HepG2 (cell line): ENCODE results near the gene KCNK15. TPM values are rescaled to one million over a fixed set of nuclear protein-coding genes. Genes with fewer than 3 reads are reported as not detected.

Experiments
- ATAC-seq: fragments of 200-7000 bp; cut with Tn5 transposase; 3 replicates; pipeline ENCODE4 v1.9.1; 2020; ENCODE audit warnings: mild to moderate bottlenecking, moderate library complexity
- BruUV-seq: library from RNA; stranded (reverse); fragments of 400-500 nt; replicated peaks from 2 replicates; lab custom pipeline; 2021; lab: Mats Ljungman, UMichigan
- CTCF ChIA-PET: fragments of 300-600 bp; formaldehyde crosslinking; extraction: SDS; loops from one replicate; lab custom pipeline; 2021; ENCODE audit warnings: low total read pairs, inconsistent platforms, low intra/inter-chr PET ratio; lab: Yijun Ruan, JAX
- POLR2A ChIA-PET: fragments of 350-600 bp; sonication (Branson Sonifier 250); formaldehyde crosslinking; loops from one replicate; lab custom pipeline; 2020; ENCODE audit warnings: antibody characterized with exemption, inconsistent platforms; lab: Yijun Ruan, JAX
- DNase-seq: peaks from one replicate; pipeline ENCODE4 v3.0.0-alpha.2; 2015; ENCODE audit warnings: low spot score
- FAIRE-seq: peaks from 3 replicates; lab custom pipeline; 2011; peaks lifted over from hg19 to GRCh38; lab: Jason Lieb, UNC
- H2AFZ ChIP-seq: one replicate; pipeline ENCODE4 v1.6.1; 2011; ENCODE audit warnings: low read length, inconsistent platforms
- H3K27ac ChIP-seq: fragments of 300-600 bp; 3 replicates; pipeline ENCODE4 v1.8.0; 2011; ENCODE audit warnings: mixed run types, mild to moderate bottlenecking, mixed read lengths, low read length, inconsistent platforms; ENCODE audit not compliant: insufficient read depth; ENCODE audit errors: extremely low read length
- H3K27me3 ChIP-seq, 2 experiments: fragments of 200-600 bp in 1 of 2; 2 replicates in 1 of 2; 3 replicates in 1 of 2; pipeline versions ENCODE4 v1.6.0 to v1.8.0; 2011; ENCODE audit warnings: low read length in 2 of 2, mild to moderate bottlenecking in 2 of 2, moderate library complexity in 2 of 2, inconsistent platforms in 1 of 2; ENCODE audit not compliant: insufficient read depth in 2 of 2, control insufficient read depth in 1 of 2
- H3K36me3 ChIP-seq, 2 experiments: fragments of 200-600 bp in 1 of 2; replicated peaks in 1 of 2; 2 replicates in 1 of 2; 3 replicates in 1 of 2; pipeline versions ENCODE4 v1.5.1 to v1.8.0; 2011; ENCODE audit warnings: low read length in 2 of 2, inconsistent platforms in 1 of 2; ENCODE audit not compliant: insufficient read depth in 2 of 2, control insufficient read depth in 1 of 2
- H3K4me1 ChIP-seq: 2 replicates; pipeline ENCODE4 v1.5.1; 2012; ENCODE audit warnings: low read length, inconsistent platforms; ENCODE audit not compliant: insufficient read depth
- H3K4me2 ChIP-seq: 2 replicates; pipeline ENCODE4 v1.6.0; 2011; ENCODE audit warnings: low read depth, low read length, inconsistent platforms
- H3K4me3 ChIP-seq, 3 experiments: fragments of 200-600 bp in 1 of 3; sonication (generic), shearing (Covaris generic) in 1 of 3; replicated peaks in 1 of 3; 2 replicates each; pipeline ENCODE4 v1.5.1; 2011 to 2016; ENCODE audit warnings: low read length in 3 of 3, inconsistent platforms in 2 of 3, low read depth in 2 of 3, mild to moderate bottlenecking in 2 of 3, control low read depth in 1 of 3, mixed read lengths in 1 of 3; ENCODE audit not compliant: insufficient read depth in 1 of 3
- H3K79me2 ChIP-seq: one replicate; pipeline ENCODE4 v1.6.1; 2011; ENCODE audit warnings: low read length, inconsistent platforms; ENCODE audit not compliant: insufficient read depth
- H3K9ac ChIP-seq: 2 replicates; pipeline ENCODE4 v1.6.0; 2011; ENCODE audit warnings: mild to moderate bottlenecking, low read depth, low read length, inconsistent platforms; ENCODE audit not compliant: insufficient read depth
- H3K9me3 ChIP-seq: 2 replicates; pipeline ENCODE4 v1.5.1; 2012; ENCODE audit warnings: mild to moderate bottlenecking, low read length
- H4K20me1 ChIP-seq: 2 replicates; pipeline ENCODE4 v1.6.0; 2011; ENCODE audit warnings: inconsistent platforms, mild to moderate bottlenecking, low read length, moderate library complexity; ENCODE audit not compliant: insufficient read depth
- ARNT ChIP-seq: fragments of 450-650 bp; IDR thresholded peaks from 2 replicates; pipeline ENCODE4 v1.6.1; 2017
- SMYD3 ChIP-seq: sonication (generic); formaldehyde crosslinking; IDR thresholded peaks from 2 replicates; pipeline ENCODE4 v1.8.1; 2023; ENCODE audit warnings: mild to moderate bottlenecking, missing genetic modification reagents
- ZBTB42 ChIP-seq: sonication (generic); formaldehyde crosslinking; IDR thresholded peaks from 2 replicates; pipeline ENCODE4 v1.5.0; 2020; ENCODE audit warnings: mild to moderate bottlenecking, missing genetic modification reagents
- ZNF260 ChIP-seq: sonication (generic); formaldehyde crosslinking; IDR thresholded peaks from 2 replicates; pipeline ENCODE4 v1.4.0; 2020; ENCODE audit warnings: missing genetic modification reagents, low read depth, mild to moderate bottlenecking, borderline replicate concordance
- ZNF274 ChIP-seq: sonication (generic); formaldehyde crosslinking; IDR thresholded peaks from 2 replicates; pipeline ENCODE4 v1.5.1; 2020; ENCODE audit warnings: mild to moderate bottlenecking, missing genetic modification reagents
- ZZZ3 ChIP-seq: sonication (generic); formaldehyde crosslinking; IDR thresholded peaks from 2 replicates; pipeline ENCODE4 v1.4.0; 2020; ENCODE audit warnings: missing genetic modification reagents, mild to moderate bottlenecking, borderline replicate concordance
- WGBS: methylation state at CpG from one replicate; pipeline ENCODE4 v1.1.6; 2017; ENCODE audit warnings: low lambda C conversion rate; 5-methylcytosine and 5-hydroxymethylcytosine counted together
- in situ Hi-C: cut with HindIII; loops from 2 replicates; pipeline ENCODE4 v1.10.0; 2017; ENCODE audit warnings: low pct_unique_long_range_greater_than_20kb; ENCODE audit not compliant: extremely low pct_ligation_motif_present
- intact Hi-C: fragments of 100-400 bp; cut with micrococcal nuclease; formaldehyde crosslinking; loops from one replicate; pipeline ENCODE4 v1.10.0; 2022; ENCODE audit not compliant: unreplicated experiment
- polyA plus RNA-seq, 8 experiments: library from polyadenylated mRNA; depleted of rRNA in 3 of 8; stranded (reverse) in 7 of 8; unstranded in 1 of 8; fragments of >200 nt; fragmentation: Illumina TruSeq in 4 of 8; extraction: Trizol in 4 of 8; gene quantifications; 2 replicates each; pipeline versions ENCODE4 v1.2.1 to v1.2.3, GENCODE V29; 2011 to 2016; ENCODE audit warnings: low read depth in 4 of 8, missing spikeins in 1 of 8, mixed read lengths in 1 of 8; ENCODE audit not compliant: insufficient read depth in 1 of 8
- total RNA-seq, 5 experiments: library from RNA; depleted of rRNA; stranded (reverse); fragments of >200 nt; fragmentation: Illumina TruSeq; extraction: Trizol; gene quantifications; 2 replicates each; pipeline ENCODE4 v1.2.3, GENCODE V29; 2016; ENCODE audit warnings: low read depth in 1 of 5

Gene KCNK15
- total and polyA plus RNA-seq, 2 of the 13 experiments (the other 11 are each of a cell fraction or from before 2014, with no cell fraction given), result 0.03 TPM; not detected in 1

DNA sequence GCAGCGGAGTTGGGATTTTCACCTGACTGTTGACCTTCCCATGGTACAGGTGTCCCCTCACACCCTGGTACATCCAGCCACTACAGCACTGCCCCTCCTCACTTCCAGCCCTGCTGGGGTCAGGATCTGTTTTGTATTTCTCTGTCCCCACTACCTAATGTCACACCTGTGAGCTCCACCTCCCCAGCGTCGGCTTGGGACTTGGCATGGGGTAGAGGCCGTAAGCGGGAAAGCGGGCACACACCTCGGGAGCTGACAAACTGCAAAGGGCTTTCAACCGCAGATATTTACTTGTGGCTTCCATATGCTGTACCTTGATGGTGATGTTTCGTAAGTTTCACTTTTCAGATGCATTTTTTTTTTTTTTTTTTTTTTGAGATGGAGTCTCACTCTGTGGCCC is 35.9 kb upstream of the KCNK15 start:
- 28% methylated on average over 9 of the region's 9 CpGs for WGBS
- H3K4me3 ChIP-seq, result no peak overlapping the region
- POLR2A ChIA-PET, result no interaction called here
- H3K36me3 ChIP-seq, result no peaks in the 10 kb centered on the region
- intact Hi-C loops, result no loop called here
- BruUV-seq, result no TSS peak
- peaks cover 6 to 49% of the 10 kb centered on the region in 2 experiments; a peak in 3 of 5 replicates for H3K27me3 ChIP-seq
- H3K4me1 ChIP-seq, result peaks cover 9% of the 10 kb centered on the region
- FAIRE-seq (no peak), DNase-seq (no peak)
- H3K79me2 ChIP-seq, result no peaks in the 10 kb centered on the region
- no peak overlapping the region for H3K4me2 ChIP-seq
- H2AFZ ChIP-seq, result no peak overlapping the region
- no peak overlapping the region for H3K27ac ChIP-seq
- no peak for TF ChIP-seq ZZZ3 (CRISPR knock-in tag)
- TF ChIP-seq, all 625 proteins: peak for 0
- Histone ChIP-seq H3K9ac (no peak overlapping the region), H4K20me1 (no peaks in the 10 kb centered on the region), H3K9me3 (no peaks in the 10 kb centered on the region)
- CTCF ChIA-PET, result no interaction called here
- in situ Hi-C loops, result no loop called here
- no peak for ATAC-seq

DNA sequence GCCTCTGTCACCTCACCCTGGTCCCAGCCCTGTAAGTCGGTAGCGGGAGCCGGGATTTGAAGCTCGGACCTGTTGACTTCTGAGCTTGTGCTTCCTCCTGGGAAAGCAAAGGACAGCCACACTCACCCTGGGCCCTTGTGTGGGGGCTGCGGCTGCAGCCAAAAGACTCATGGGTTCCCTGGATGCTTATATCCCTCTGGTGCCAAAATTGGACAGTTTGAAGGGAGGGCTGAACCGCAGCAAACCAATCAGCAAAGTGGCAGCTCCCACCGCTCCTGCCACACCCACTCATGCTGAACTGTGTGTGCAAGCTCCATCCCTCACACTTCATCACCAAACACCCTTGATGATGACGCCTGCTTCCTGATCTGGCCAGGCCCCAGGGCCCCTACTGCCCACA is 34.4 kb upstream of the KCNK15 start:
- intact Hi-C loops, result no loop called here

More for the DNA sequence above, 34.4 kb upstream of the KCNK15 start:
- no peaks in the 10 kb centered on the region for H3K9me3 ChIP-seq
- no peaks in the 10 kb centered on the region for H3K79me2 ChIP-seq
- H3K27me3 ChIP-seq, result peaks cover 6 to 45% of the 10 kb centered on the region in 2 experiments; a peak in 3 of 5 replicates
- no TSS peak for BruUV-seq
- CTCF ChIA-PET, result no interaction called here
- H2AFZ ChIP-seq, result no peak overlapping the region
- H4K20me1 ChIP-seq, result no peaks in the 10 kb centered on the region
- no peak overlapping the region for H3K4me3 ChIP-seq
- 33% methylated on average over 6 of the region's 8 CpGs for WGBS
- peaks cover 15% of the 10 kb centered on the region for H3K4me1 ChIP-seq
- no peak overlapping the region for H3K9ac ChIP-seq
- no peak for TF ChIP-seq ZBTB42 (CRISPR knock-in tag)
- no peak for TF ChIP-seq ZNF274 (CRISPR knock-in tag)
- no peak for TF ChIP-seq SMYD3
- no peak for TF ChIP-seq ZNF260 (CRISPR knock-in tag)
- no peak for TF ChIP-seq ARNT
- no peak overlapping the region for H3K4me2 ChIP-seq
- in situ Hi-C loops, result no loop called here
- POLR2A ChIA-PET, result no interaction called here
- no peak for ATAC-seq
- no peak for FAIRE-seq
- H3K27ac ChIP-seq, result no peak overlapping the region
- H3K36me3 ChIP-seq, result no peaks in the 10 kb centered on the region
- no peak for DNase-seq
